ENCODE measurements around the gene GNPTAB. TPM values are rescaled to one million over a fixed set of nuclear protein-coding genes. Genes with fewer than 3 reads are reported as not detected.

Gene GNPTAB
- 26.3 and 47.0 TPM in 2 replicates for total RNA-seq

GRCh38 chr12:101830367-101831325, at the start of gene GNPTAB:
GNPTAB (minus strand) TSS chr12:101830959; CDS start chr12:101830675, 284 bp downstream.

GRCh38 chr12:101876861-101877805, 46.4 kb upstream of the GNPTAB start, which contains the start of gene DRAM1:
DRAM1 (plus strand) TSS chr12:101877580; CDS start chr12:101877790, 210 bp downstream.

GRCh38 chr12:101738920-101739665, 91.7 kb downstream of the GNPTAB start, which contains the start of gene SYCP3:
SYCP3 (minus strand) TSS chr12:101739462; CDS start chr12:101737935, 1,527 bp downstream.

GRCh38 chr12:101697197-101697929, 133.4 kb downstream of the GNPTAB start, which contains the start of gene CHPT1:
CHPT1 (plus strand) TSS chr12:101697640; CDS start chr12:101697862, 222 bp downstream.

Other genes starting within 250 kb of the GNPTAB start
- gene MYBPC1, start 236.0 kb downstream of the GNPTAB start, total RNA-seq: not detected in 2 replicates
- 47.6 and 75.3 TPM in 2 replicates for gene CHPT1, start 133.3 kb downstream of the GNPTAB start, total RNA-seq
- gene SYCP3, start 91.5 kb downstream of the GNPTAB start, total RNA-seq: 0.17 TPM in 1 of 2 replicates, not detected in the other
- 42.0 and 112 TPM in 2 replicates for gene DRAM1, start 46.6 kb upstream of the GNPTAB start, total RNA-seq
- 138 and 192 TPM in 2 replicates for gene WASHC3, start 231.0 kb upstream of the GNPTAB start, total RNA-seq

Measured in smooth muscle cell of trachea (primary cell).